ENCODE results near the gene TRERF1. TPM values are rescaled to one million over a fixed set of nuclear protein-coding genes. Genes with fewer than 3 reads are reported as not detected.
A peak's percentile ranks its signal among the peaks of the same experiment; 100 is the strongest.

TRERF1 gene
- total RNA-seq, 1 donor from 2014 or later, result 1.5 TPM

GRCh38 chr6:42404484-42404883 is 47.2 kb downstream of the TRERF1 start:
- intact Hi-C loops (cut with DNase I), result no loop called here
- peak; percentile 56 for ATAC-seq (ENCODE audit: poor library complexity)
- no peak for DNase-seq

- no peak for ATAC-seq (ENCODE audit: poor library complexity)
- intact Hi-C loops (cut with DNase I), result no loop called here
- no peak for DNase-seq
Observed at GRCh38 chr6:42403831-42404230, 47.9 kb downstream of the TRERF1 start.

- intact Hi-C loops (cut with DNase I), result no loop called here
- no peak for ATAC-seq (ENCODE audit: poor library complexity)
- DNase-seq, result no peak
Observed at GRCh38 chr6:42403421-42403820, 48.3 kb downstream of the TRERF1 start.

GRCh38 chr6:42402184-42402583 is 49.5 kb downstream of the TRERF1 start:
- DNase-seq, result no peak
- intact Hi-C loops (cut with DNase I), result no loop called here
- no peak for ATAC-seq (ENCODE audit: poor library complexity)

- intact Hi-C loops (cut with DNase I), result no loop called here
- no peak for ATAC-seq (ENCODE audit: poor library complexity)
- no peak for DNase-seq
Observed at GRCh38 chr6:42401613-42401951, 50.1 kb downstream of the TRERF1 start.

- intact Hi-C loops (cut with DNase I), result no loop called here
Observed at GRCh38 chr6:42400886-42401612, 50.7 kb downstream of the TRERF1 start.

GRCh38 chr6:42400061-42400760 is 51.5 kb downstream of the TRERF1 start:
- intact Hi-C loops (cut with DNase I), result no loop called here
- DNase-seq, result no peak
- ATAC-seq (ENCODE audit: poor library complexity), result no peak

More at GRCh38 chr6:42400886-42401612, 50.7 kb downstream of the TRERF1 start:
- no peak for ATAC-seq (ENCODE audit: poor library complexity)
- no peak for DNase-seq

- intact Hi-C loops (cut with DNase I), result no loop called here
- DNase-seq (no peak), ATAC-seq (ENCODE audit: poor library complexity) (no peak)
Observed at GRCh38 chr6:42396720-42397119, 55.0 kb downstream of the TRERF1 start.

GRCh38 chr6:42394881-42395620 is 56.7 kb downstream of the TRERF1 start:
- intact Hi-C loops (cut with DNase I), result no loop called here
- no peak for ATAC-seq (ENCODE audit: poor library complexity)
- no peak for DNase-seq

- DNase-seq (no peak), ATAC-seq (ENCODE audit: poor library complexity) (no peak)
- intact Hi-C loops (cut with DNase I), result no loop called here
Observed at GRCh38 chr6:42394151-42394550, 57.6 kb downstream of the TRERF1 start.

- ATAC-seq (ENCODE audit: poor library complexity) (no peak), DNase-seq (no peak)
- intact Hi-C loops (cut with DNase I), result no loop called here
Observed at GRCh38 chr6:42393339-42393738, 58.4 kb downstream of the TRERF1 start.

- no peak for DNase-seq
- intact Hi-C loops (cut with DNase I), result no loop called here
- ATAC-seq (ENCODE audit: poor library complexity), result no peak
Observed at GRCh38 chr6:42392833-42393232, 58.9 kb downstream of the TRERF1 start.

GRCh38 chr6:42391441-42391840 is 60.3 kb downstream of the TRERF1 start:
- ATAC-seq (ENCODE audit: poor library complexity), result no peak
- intact Hi-C loops (cut with DNase I), result no loop called here

GRCh38 chr6:42390228-42390934 is 61.3 kb downstream of the TRERF1 start:
- no peak for DNase-seq
- intact Hi-C loops (cut with DNase I), result no loop called here
- no peak for ATAC-seq (ENCODE audit: poor library complexity)

More at GRCh38 chr6:42391441-42391840, 60.3 kb downstream of the TRERF1 start:
- DNase-seq, result no peak

- no peak for DNase-seq
- ATAC-seq (ENCODE audit: poor library complexity), result no peak
- intact Hi-C loops (cut with DNase I), result no loop called here
Observed at GRCh38 chr6:42389736-42390135, 62.0 kb downstream of the TRERF1 start.

GRCh38 chr6:42388046-42388445 is 63.7 kb downstream of the TRERF1 start:
- DNase-seq (no peak), ATAC-seq (ENCODE audit: poor library complexity) (no peak)
- intact Hi-C loops (cut with DNase I), result no loop called here

- no peak for DNase-seq
- intact Hi-C loops (cut with DNase I), result no loop called here
- ATAC-seq (ENCODE audit: poor library complexity), result no peak
Observed at GRCh38 chr6:42387336-42387735, 64.4 kb downstream of the TRERF1 start.

- intact Hi-C loops (cut with DNase I), result no loop called here
- ATAC-seq (ENCODE audit: poor library complexity) (no peak), DNase-seq (no peak)
Observed at GRCh38 chr6:42385339-42385738, 66.4 kb downstream of the TRERF1 start.

All from Right ventricle myocardium superior (tissue), 1 donor.